Keratinocyte (primary cell): ENCODE measurements around the gene CNKSR3. TPM values are rescaled to one million over a fixed set of nuclear protein-coding genes. Genes with fewer than 3 reads are reported as not detected.

ENCODE experiments used
- DNase-seq: peaks from one replicate; pipeline ENCODE4 v3.0.0-alpha.2; 2011; ENCODE audit warnings: low read depth, missing footprints, low spot score
- FAIRE-seq: peaks from 2 replicates; lab custom pipeline; 2011; peaks lifted over from hg19 to GRCh38; lab: Jason Lieb, UNC
- H2AFZ ChIP-seq: 2 replicates; pipeline ENCODE4 v1.6.0; 2012; ENCODE audit warnings: low read length, control low read depth, inconsistent platforms; ENCODE audit not compliant: control insufficient read depth
- H3K27ac ChIP-seq: 2 replicates; pipeline ENCODE4 v1.5.1; 2011; ENCODE audit warnings: low read length; ENCODE audit not compliant: control insufficient read depth, insufficient read depth
- H3K27me3 ChIP-seq: 3 replicates; pipeline ENCODE4 v1.6.0; 2011; ENCODE audit warnings: low read length; ENCODE audit not compliant: control insufficient read depth, insufficient read depth; ENCODE audit errors: extremely low read depth
- H3K36me3 ChIP-seq, 2 experiments: 2 replicates in 1 of 2; 3 replicates in 1 of 2; pipeline ENCODE4 v1.5.1; 2011; ENCODE audit warnings: low read length in 2 of 2, mild to moderate bottlenecking in 1 of 2; ENCODE audit not compliant: control insufficient read depth in 2 of 2, insufficient read depth in 2 of 2; ENCODE audit errors: extremely low read depth in 1 of 2
- H3K4me1 ChIP-seq: 3 replicates; pipeline ENCODE4 v1.5.1; 2011; ENCODE audit warnings: low read length; ENCODE audit not compliant: control insufficient read depth, insufficient read depth; ENCODE audit errors: extremely low read depth
- H3K4me2 ChIP-seq: 3 replicates; pipeline ENCODE4 v1.6.0; 2011; ENCODE audit warnings: low read depth, low read length; ENCODE audit not compliant: control insufficient read depth, insufficient read depth; ENCODE audit errors: extremely low read depth
- H3K4me3 ChIP-seq, 3 experiments: fragments of 200-600 bp in 1 of 3; sonication (generic) in 1 of 3; 2 replicates in 2 of 3; 3 replicates in 1 of 3; pipeline ENCODE4 v1.5.1; 2011 to 2016; ENCODE audit warnings: low read length in 3 of 3, mild to moderate bottlenecking in 3 of 3, control low read depth in 2 of 3, inconsistent platforms in 1 of 3, low read depth in 1 of 3, mixed read lengths in 1 of 3, mixed run types in 1 of 3, moderate library complexity in 1 of 3; ENCODE audit not compliant: control insufficient read depth in 2 of 3, insufficient read depth in 2 of 3; ENCODE audit errors: extremely low read depth in 1 of 3
- H3K79me2 ChIP-seq: 2 replicates; pipeline ENCODE4 v1.6.0; 2012; ENCODE audit warnings: low read length; ENCODE audit not compliant: control insufficient read depth, insufficient read depth
- H3K9ac ChIP-seq: 3 replicates; pipeline ENCODE4 v1.6.0; 2011; ENCODE audit warnings: low read length; ENCODE audit not compliant: control insufficient read depth, insufficient read depth; ENCODE audit errors: extremely low read depth
- H3K9me1 ChIP-seq: 3 replicates; pipeline ENCODE4 v1.6.0; 2011; ENCODE audit warnings: low read length; ENCODE audit not compliant: control insufficient read depth, insufficient read depth; ENCODE audit errors: extremely low read depth
- H3K9me3 ChIP-seq: 2 replicates; pipeline ENCODE4 v1.5.1; 2012; ENCODE audit warnings: low read depth, low read length; ENCODE audit not compliant: control insufficient read depth
- H4K20me1 ChIP-seq: 3 replicates; pipeline ENCODE4 v1.6.0; 2011; ENCODE audit warnings: low read length; ENCODE audit not compliant: control insufficient read depth, insufficient read depth; ENCODE audit errors: extremely low read depth
- EZH2 ChIP-seq: IDR thresholded peaks from one replicate; pipeline ENCODE4 v1.6.1; 2012; ENCODE audit warnings: inconsistent platforms, mild to moderate bottlenecking, low read length, moderate library complexity
- dilution Hi-C: fragments of 300-500 bp; cut with MboI; formaldehyde crosslinking; loops from one replicate; pipeline ENCODE4 v1.7.0; 2020; ENCODE audit warnings: low sequenced_read_pairs; ENCODE audit not compliant: extremely low pct_ligation_motif_present
- polyA plus RNA-seq, 5 experiments: library from polyadenylated mRNA; depleted of rRNA in 3 of 5; stranded (reverse) in 3 of 5; stranded (forward) in 1 of 5; unstranded in 1 of 5; fragments of >200 nt; gene quantifications; 1 replicate in 1 of 5; 2 replicates in 3 of 5; 3 replicates in 1 of 5; pipeline versions ENCODE4 v1.2.1 to v1.2.3, GENCODE V29; 2011 to 2012; ENCODE audit warnings: missing spikeins in 2 of 5, low read depth in 1 of 5, low replicate concordance in 1 of 5
- TF ChIP-seq, protein P1 (sequence below), 3 experiments: IDR thresholded peaks in 1 of 3; conservative IDR thresholded peaks in 1 of 3; optimal IDR thresholded peaks in 1 of 3; 2 replicates in 2 of 3; 3 replicates in 1 of 3; pipeline versions ENCODE3 to v1.5.1; 2011; ENCODE audit warnings: low read length in 3 of 3, mild to moderate bottlenecking in 3 of 3, moderate library complexity in 2 of 3, control low read depth in 1 of 3, inconsistent platforms in 1 of 3; ENCODE audit not compliant: insufficient read depth in 2 of 3; ENCODE audit errors: extremely low read depth in 1 of 3

Gene CNKSR3
- polyA plus RNA-seq, 1 donor (not counting 4 experiments of a cell fraction or from before 2014, with no cell fraction given) = 2.0 TPM

DNA sequence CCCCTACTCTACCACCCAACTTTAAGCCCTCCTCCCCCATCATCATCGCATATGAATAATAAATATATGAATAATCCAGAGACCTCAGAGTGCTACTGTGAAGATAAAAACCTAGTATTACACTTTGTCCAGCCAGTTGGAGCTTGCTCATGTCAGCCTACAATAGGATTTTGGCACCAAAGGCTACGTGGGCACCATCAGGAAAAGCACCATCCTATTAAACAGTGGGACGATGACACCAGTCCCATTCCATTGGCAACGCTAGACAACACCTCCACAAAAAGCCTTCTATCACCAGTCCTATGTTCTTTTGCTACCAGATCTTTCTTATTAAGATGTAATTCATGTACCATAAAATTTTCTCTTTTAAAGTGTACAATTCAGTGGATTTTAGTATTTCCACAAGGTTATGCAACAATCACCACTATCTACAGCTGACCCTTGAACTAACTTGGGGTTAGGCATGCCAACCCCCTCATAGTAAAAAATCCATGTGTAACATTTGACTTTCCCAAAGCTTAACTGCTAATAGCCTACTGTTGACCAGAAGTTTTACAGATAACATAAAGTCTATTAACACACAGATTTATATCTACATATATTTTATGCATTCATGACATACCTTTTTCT lies 41.1 kb downstream of the CNKSR3 start:
- Histone ChIP-seq H3K79me2 (no peaks in the 10 kb centered on the region), H3K27ac (no peak overlapping the region), H3K4me2 (no peak overlapping the region), H3K4me3 (no peak overlapping the region), H3K9me3 (no peaks in the 10 kb centered on the region), H3K9ac (no peak overlapping the region), H3K4me1 (peaks cover 17% of the 10 kb centered on the region), H3K27me3 (no peaks in the 10 kb centered on the region), H3K9me1 (peaks cover 3% of the 10 kb centered on the region), H2AFZ (no peak overlapping the region), H3K36me3 (no peaks in the 10 kb centered on the region), H4K20me1 (no peaks in the 10 kb centered on the region)
- no peak for TF ChIP-seq EZH2
- TF ChIP-seq, protein P1, sequence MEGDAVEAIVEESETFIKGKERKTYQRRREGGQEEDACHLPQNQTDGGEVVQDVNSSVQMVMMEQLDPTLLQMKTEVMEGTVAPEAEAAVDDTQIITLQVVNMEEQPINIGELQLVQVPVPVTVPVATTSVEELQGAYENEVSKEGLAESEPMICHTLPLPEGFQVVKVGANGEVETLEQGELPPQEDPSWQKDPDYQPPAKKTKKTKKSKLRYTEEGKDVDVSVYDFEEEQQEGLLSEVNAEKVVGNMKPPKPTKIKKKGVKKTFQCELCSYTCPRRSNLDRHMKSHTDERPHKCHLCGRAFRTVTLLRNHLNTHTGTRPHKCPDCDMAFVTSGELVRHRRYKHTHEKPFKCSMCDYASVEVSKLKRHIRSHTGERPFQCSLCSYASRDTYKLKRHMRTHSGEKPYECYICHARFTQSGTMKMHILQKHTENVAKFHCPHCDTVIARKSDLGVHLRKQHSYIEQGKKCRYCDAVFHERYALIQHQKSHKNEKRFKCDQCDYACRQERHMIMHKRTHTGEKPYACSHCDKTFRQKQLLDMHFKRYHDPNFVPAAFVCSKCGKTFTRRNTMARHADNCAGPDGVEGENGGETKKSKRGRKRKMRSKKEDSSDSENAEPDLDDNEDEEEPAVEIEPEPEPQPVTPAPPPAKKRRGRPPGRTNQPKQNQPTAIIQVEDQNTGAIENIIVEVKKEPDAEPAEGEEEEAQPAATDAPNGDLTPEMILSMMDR (optimal IDR thresholded peaks at IDR 0.05 in 1 of 3, IDR thresholded peaks at IDR 0.05 in 1 of 3, conservative IDR thresholded peaks at IDR 0.05 in 1 of 3; ENCODE audit: extremely low read depth in 1 of 3, insufficient read depth in 2 of 3, low read length in 3 of 3) = no peak
- dilution Hi-C loops = loop anchor here (25.0 kb wide), 1 partner anchor 307 kb away; no protein-coding TSS in a partner anchor
- no peak for FAIRE-seq
- DNase-seq = no peak

- TF ChIP-seq, protein P1 (optimal IDR thresholded peaks at IDR 0.05 in 1 of 3, IDR thresholded peaks at IDR 0.05 in 1 of 3, conservative IDR thresholded peaks at IDR 0.05 in 1 of 3; ENCODE audit: extremely low read depth in 1 of 3, insufficient read depth in 2 of 3, low read length in 3 of 3) = no peak
- TF ChIP-seq EZH2 = no peak
Observed at GRCh38 chr6:154468760-154469159, 41.7 kb downstream of the CNKSR3 start.

More at GRCh38 chr6:154468760-154469159, 41.7 kb downstream of the CNKSR3 start:
- H3K9me3 ChIP-seq = no peaks in the 10 kb centered on the region
- no peaks in the 10 kb centered on the region for H3K36me3 ChIP-seq
- no peaks in the 10 kb centered on the region for H3K79me2 ChIP-seq
- FAIRE-seq (no peak), DNase-seq (no peak)
- H3K27ac ChIP-seq = no peak overlapping the region
- H3K27me3 ChIP-seq = no peaks in the 10 kb centered on the region
- no peak overlapping the region for H3K4me2 ChIP-seq
- dilution Hi-C loops = loop anchor here (25.0 kb wide), 1 partner anchor 306 kb away; no protein-coding TSS in a partner anchor
- H2AFZ ChIP-seq = no peak overlapping the region
- no peak overlapping the region for H3K9ac ChIP-seq
- no peaks in the 10 kb centered on the region for H4K20me1 ChIP-seq
- H3K4me1 ChIP-seq = peaks cover 16% of the 10 kb centered on the region
- H3K9me1 ChIP-seq = peaks cover 2% of the 10 kb centered on the region
- no peak overlapping the region for H3K4me3 ChIP-seq
